Stimulated activated CD4-positive, alpha-beta T cell treated with anti-CD3 and anti-CD28 coated beads, Interleukin-1b, Interleukin-23, amount 100 ng/mL, for 48 hours (primary cell): ENCODE results near the gene FRMD6.

ENCODE experiments used
- DNase-seq: peaks from one replicate; pipeline ENCODE4 v3.0.0-alpha.2; 2020

The FRMD6 gene

DNA sequence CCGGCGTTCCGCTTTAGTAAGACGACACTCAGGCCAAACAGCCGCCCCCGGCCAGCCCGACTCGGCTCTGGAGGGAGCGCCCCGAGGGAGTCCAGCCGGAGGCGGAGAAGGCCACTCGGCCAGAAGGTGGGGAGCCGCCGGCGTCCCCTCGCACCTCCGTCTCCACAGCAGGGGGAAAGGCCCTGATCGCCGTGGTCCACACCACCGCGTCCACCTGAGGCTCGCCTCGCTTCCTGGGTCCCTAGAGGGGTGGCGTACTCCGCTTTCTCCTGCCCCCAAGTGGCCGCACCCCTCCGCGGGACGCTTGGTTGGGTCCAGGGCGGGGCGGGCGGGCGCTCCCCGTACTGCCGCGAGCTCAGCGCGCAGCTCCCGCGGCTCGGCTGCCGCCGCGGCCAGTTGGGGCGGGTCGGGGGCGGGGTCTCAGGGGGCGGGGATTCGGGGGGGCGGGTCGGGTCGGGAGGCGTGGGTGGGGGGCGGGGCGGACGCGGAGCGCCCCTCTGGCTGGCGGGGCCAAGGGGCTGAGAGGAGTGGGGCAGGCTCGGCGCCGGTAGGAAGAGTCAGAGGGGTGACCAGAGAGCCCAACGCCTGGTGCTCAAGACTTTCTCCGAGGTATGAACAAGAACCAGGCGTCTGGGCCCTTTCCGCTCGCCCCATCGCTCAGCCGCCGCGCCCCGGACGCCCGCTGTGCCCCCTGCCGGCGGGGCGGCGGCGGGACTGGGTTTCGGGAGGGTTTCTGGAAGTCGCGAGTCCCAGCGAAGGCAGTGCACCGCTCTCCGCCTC, at the start of gene FRMD6:
Gene FRMD6, plus strand, starts transcription at position 523 of the 780 bp plus-strand sequence. CDS start 37,927 bp downstream, outside the sequence.
- DNase-seq, result peak; percentile 79

DNA sequence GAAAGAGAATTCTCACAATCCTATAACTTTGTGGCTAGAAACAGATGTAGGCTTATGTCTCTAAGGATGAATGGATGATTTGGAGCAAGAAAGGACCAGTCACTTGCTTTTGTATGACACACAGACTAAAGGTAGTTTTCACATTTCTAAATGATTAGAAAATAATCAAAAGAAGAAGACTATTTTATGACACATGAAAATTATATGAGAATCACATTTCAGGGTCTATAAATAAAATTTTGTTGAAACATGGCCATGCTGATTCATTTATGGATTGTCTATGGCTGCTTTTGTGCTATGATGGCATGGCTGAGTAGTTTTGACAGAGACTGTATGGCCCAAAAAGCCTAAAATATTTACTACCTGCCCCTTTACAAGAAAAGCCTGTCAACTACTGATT, 49.4 kb upstream of the FRMD6 start:
- no peak for DNase-seq

DNA sequence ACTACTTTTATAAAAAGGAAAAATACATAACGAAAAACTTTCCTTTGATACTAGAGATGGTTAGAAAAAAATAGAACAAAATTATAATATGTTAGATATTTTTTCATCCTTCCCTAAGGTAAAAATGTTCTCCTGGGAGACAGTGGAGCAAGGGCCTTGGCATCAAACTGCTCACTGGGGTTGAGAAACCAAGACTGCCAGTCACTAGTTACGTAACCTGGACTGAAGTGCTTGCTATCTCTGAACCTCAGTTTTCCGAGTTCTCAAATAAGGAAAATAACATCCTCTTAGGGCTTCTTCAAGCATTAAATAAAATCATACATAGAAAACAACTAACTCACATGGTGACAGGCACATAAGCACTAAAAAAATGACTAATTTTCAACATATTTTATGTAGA, 48.2 kb upstream of the FRMD6 start:
- no peak for DNase-seq

DNA sequence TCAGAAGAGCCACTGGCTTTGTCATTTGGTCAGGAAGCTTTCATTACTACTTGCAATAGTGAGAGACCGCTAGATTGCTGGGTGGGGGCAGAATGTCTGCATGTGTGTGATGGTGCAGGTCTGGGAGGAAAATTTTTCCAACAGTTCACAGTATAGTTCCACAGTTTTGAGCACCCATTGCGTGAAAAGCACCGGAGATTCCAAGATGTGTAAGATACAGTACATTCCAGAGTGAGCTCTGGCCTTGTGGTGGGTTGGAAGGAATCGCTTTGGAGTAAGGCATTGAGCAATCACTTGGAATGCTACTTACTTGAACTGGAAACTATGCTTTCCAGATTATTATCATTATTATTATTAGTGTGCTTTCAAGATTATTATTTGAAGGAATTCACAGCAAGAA, 47.6 kb upstream of the FRMD6 start:
- DNase-seq, result no peak

DNA sequence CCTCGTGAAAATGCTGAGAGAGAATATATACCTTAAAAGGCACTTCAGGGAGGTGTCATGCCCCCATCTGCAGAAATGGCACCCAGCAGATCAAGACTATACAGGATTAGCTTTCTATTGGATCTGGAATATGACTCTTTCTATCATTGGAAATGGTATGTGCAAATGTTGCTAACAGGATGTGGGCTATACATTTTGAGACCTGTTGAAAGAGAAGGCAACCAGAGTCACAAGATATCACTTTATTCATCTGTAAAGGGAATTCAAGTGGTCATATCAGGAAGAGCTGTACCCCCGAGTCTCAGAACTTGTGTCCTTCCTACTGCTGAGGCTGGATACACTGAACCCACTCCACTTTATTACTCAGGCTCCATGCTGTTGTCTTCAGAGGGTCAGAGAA, 46.1 kb upstream of the FRMD6 start:
- no peak for DNase-seq

DNA sequence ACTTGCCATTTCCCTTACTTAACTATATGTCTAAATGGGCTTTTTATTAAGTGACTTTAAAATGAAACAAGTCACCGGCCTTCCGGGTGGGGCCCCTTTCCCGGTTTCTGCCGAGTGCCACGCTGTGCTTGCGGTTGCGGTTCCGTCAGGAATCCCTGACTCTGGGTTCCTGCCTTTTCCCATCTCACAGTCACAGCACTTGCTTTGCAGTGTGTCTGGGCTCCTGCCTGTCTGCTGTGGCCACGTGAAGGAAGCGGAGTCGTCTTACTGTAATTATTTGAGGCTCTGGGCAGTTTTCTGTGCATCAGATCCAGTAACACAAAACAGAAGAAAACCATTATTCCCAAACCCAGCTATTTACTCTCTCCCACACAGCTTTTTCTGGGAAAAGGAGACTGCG, 44.0 kb upstream of the FRMD6 start:
- no peak for DNase-seq

DNA sequence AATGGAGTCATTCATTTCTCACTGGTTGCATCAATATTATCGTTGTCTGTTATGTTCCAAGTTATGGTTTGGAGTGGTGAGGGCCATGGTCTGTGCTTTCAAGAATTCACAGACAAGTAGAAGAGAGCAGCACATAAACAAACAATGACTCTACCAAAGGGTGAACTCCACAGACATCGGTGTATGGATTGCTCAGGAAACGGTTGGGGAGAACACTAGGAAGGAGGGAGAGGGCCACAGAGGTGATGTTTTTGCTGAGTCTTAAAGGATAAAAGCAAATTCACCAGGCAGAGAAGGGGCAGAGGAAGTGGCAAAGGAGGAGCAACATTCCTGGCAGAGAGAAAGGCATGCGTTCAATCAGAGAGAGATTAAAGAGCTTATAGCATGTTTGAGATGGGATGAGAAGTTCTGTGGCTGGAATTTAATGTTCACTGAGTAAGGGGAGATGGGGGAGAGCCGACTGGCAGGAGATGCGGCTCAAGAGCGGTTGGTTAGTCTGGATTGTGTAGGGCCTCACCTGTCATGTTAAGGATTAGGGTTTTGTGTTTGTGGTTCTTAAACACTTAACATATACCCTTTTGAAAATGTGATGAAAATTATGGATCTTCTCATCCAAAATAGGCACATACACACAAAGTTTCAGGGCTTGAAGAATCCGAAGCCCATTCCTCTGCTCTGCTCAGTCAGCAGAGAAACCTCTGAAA, 42.3 kb upstream of the FRMD6 start:
- no peak for DNase-seq

DNA sequence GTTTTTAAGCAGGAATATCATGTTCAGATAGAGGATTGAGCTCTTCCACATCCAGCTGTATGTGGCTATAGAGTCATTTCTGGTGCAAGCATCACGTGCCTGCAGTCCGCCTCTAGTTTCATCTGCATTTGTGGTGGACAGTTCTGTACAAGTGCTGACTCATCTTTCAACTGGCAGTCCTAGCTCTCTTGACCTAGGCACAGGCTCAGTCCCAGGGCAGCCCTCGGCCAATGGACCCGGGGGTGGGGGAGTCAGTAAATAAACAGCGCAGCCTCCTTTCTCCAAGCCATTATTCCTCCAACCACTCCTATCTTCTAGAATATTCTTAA, 41.8 kb upstream of the FRMD6 start:
- no peak for DNase-seq

DNA sequence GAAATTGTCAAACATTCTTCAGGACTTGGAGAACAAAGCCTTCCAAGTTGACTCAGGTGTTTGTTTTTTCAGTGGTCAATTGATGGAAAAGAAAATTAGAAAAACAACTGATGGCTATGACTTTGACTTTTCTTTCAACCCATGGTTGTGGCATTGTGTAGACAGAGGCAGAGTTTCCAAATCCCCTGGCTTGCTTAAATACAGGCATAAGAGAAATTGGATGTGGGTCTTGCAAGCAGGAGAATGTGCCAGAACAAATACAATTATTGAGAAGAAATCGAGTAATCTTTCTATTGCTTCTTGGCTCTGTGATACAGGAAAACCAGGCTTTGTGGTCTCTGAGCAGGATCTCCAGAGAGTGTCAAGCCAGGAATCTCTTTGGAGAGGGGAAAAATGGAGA, 40.9 kb upstream of the FRMD6 start:
- no peak for DNase-seq

DNA sequence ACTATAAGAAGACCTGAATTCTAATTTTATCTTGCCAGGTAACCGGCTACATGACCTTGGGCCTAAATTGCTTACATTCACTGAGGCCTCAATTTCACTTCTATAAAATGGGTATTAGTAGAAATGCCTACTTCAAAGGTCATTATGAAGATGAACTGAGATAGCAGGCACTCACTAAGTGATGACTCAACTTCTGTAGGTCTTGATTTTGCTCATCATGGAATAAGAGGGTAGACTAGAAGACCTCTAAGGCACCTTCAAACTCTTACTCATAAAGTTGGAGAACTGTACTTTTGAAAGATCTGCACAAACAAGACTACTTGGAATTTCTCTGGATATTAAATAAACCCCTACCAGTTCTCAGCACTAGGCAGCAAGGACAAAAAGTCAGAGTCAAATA, 39.3 kb upstream of the FRMD6 start:
- no peak for DNase-seq

DNA sequence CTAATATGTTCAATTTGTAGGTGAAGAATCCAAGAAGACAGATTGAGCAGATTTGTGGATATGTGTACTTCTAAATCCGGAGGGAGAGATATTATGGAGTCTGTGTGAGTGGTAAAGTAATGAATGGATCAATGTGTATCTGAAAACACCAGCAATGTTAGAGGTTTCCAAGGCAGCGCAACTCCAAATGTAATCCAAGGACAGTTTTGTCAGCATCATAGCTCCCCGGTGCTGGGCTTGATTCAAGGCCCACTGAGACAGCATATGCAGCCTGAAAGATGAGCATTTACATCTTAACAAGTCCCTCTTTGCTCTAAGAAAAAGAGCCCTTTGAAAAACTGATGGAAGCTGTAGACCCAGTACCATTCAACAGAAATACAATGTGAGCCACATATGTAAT, 38.3 kb upstream of the FRMD6 start:
- DNase-seq, result no peak

DNA sequence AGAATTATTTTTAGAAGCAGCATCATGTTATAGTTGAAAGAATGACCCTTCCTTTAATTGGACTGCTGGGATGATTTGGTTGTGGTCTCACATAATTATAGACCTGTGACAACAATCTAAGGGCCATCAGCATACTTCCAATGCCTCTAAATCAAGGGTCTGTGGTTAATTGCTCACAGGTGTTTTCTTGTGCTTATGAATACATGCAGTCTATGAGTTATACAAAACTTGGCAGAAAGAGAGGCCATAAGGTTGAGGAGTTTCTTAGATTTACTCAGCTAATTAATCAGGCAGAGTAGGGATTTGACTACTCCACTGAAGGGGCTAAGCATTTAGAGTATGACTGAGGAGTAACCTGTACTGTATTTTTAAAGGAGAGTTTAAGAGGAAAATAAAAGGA, 37.0 kb upstream of the FRMD6 start:
- DNase-seq, result no peak

DNA sequence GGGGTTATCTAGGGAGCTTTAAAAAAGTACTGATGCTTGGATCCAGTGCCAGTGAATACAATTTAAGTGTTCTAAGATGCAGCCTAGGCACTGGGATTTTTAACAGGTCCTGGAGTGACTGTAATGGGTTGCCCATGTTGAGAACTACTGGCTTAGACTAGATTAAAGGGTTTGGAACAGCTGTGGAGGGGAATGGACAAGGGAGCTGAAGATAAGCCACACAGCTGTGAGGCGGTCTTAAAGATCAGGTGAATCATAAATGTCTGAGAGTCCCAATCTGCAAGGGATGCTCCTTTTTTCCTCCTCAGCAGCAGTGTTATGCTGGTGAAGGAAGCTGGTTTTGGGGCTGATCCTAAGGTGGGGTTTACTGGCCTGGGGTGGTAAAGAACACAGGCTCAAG, 35.5 kb upstream of the FRMD6 start:
- DNase-seq, result no peak

DNA sequence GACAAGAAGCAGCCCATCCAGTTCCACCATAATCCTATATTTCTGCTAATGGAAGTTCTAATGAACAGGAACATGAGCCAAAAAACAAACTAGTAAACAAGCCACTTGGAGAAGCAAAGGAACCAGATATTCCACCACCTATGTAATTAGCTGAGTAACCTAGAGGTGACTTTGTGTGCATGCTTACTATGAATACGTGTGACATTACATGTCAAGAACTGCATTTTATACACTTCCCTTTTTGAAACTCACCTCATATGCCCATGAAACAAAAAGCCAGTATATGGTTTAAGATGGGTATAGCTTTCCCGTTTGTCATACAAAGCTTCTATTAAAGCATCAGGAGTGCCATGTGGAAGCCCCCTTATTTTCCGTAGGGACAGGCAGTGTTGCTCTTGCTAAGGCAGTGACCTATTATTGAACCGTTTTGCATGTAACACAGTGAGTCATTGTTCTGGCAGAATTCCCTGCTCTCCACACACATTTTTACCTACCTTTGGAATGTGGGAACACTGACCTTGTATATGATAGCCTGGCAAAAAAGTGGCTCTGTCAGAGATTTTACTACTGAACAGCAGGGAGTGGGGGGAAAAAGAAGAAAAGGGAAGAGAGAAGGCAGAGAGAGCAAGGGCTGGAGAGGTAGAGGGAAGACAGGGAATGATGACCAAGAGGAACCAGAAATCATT, 34.8 kb upstream of the FRMD6 start:
- no peak for DNase-seq

DNA sequence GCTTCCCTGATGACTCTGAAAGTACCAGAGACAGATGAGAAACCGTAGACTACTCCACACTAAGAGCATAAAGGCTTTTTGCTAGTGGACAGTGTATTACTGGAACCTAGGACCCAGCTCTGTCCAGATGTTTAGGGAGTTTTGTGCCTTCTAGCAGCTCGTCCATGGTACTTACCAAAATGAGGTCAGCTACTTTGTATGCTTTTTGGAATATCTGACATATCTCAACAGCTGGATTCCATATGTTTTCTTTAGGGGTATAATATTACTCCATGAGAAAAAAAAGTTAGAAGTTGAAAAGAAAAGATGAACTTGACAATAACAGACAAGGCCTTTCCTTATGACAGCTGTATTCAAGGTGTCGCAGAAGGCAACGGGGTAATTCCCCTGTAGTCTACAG, 32.1 kb upstream of the FRMD6 start:
- no peak for DNase-seq

DNA sequence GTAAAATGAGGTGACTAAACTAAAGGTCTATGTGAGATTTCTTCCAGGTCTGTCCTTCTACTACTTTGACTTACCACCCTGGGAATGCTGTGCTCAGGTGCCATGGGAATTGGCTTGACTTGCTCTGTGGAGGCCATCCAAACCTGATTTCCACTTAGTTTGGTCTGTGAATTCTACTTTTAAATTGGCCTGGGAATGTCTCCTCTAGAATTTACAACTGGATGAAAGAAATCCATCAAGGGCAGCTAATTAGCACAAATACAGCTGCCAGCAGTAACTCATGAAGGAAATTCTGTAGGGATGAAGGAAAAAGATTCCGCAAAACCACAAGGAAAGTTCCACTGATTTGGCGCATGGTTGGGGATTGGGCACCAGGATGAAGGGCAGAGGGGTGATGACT, 31.7 kb upstream of the FRMD6 start:
- no peak for DNase-seq

DNA sequence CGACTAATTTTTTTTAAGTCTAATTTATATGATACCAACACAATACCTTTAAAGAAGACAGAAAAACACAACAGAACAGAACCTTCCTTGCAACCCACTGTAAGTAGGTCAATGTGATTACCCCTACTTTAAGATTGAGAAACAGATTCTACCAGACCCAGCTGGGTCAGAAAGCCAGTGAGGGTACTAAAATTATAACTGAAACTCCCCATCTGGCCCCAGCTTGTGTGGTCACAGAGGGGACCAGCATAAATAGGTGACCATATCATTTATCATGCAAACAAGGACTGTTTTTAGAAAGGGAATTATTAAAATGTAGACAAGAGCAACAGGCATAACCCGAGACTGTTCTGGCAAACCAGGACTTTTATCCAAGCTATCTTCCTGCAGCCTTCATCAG, 30.1 kb upstream of the FRMD6 start:
- no peak for DNase-seq

DNA sequence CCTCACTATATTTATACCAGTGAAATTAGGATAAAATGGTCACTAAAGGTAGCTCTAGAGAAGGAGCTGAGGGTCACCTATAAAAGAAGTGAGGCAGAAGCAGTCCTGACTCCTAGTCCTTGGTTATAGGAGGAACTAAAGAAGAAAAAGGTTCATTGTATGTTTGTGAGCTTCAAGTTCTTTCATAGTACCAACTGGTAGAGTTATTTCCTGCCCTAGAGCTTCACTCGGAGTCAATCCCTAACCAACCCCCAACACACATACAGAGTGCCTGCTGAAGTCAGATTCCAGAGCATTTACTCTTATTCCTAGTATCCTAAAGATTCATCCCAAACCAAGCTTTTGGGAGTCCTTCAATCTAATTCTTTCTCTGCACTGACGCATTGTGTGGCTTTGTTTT, 29.3 kb upstream of the FRMD6 start:
- no peak for DNase-seq

DNA sequence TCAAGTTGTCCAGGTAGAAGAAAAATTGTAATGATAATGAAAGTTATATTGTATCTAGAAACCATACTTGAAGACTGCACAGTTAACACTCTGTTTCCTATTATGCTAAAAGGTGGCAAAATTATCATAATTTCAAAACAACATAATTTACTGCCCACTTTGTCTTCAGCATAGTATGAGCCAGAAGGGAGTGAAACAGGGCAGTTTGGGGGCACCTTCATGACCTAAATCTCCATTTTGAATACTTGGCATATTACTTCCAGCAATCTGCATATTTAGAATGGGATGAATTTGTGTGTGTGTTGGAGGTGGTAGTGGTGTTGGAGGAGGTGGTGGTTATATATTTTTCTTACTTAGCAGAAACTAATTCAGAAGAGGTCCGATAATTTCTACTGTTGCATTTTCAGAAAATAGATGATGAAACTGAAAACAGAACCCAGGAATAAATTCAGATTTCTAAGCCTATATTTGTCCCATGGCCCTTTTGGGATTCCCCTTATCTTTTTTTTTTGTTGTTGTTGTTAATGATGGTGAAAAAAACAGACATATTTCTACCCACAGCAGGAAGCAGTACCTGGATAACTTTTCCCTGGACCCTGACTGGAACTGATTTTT, 26.6 kb upstream of the FRMD6 start:
- no peak for DNase-seq

DNA sequence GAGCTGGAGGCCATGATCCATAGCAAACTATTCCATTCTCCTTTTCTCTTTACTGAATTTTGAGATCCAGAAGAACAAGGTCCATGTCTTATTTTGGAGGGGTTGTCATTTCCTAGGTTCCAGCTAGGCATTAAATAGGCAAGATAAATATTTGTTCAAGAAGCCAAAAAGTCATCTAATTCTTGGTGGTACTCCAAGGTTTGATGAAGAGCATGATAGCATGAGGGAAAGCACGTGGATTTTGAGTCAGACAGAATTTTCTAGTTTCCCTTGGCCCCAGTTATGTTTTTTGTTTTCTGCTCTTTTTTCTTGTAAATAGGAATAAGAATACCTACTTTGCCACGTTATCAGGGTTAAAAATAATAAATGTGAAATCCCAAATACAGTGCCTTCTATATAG, 25.5 kb upstream of the FRMD6 start:
- DNase-seq, result no peak

DNA sequence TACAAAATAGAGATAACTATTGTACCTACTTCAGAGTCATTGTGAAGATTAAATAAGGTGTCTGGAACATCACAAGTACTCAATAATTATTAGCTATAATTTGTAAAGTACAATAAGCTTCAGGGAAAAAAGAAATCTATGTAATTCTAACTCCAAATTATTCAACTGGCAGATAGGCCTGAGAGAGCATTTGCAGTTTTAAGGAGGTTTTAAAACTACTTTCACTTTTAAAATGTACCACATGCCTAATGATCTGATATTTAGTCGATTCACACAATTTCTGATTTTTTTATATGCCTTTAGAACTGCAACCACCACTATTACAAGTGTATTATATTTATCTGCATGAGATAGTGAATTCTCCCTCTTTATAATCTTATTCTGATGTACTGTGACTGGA, 24.9 kb upstream of the FRMD6 start:
- DNase-seq, result no peak

DNA sequence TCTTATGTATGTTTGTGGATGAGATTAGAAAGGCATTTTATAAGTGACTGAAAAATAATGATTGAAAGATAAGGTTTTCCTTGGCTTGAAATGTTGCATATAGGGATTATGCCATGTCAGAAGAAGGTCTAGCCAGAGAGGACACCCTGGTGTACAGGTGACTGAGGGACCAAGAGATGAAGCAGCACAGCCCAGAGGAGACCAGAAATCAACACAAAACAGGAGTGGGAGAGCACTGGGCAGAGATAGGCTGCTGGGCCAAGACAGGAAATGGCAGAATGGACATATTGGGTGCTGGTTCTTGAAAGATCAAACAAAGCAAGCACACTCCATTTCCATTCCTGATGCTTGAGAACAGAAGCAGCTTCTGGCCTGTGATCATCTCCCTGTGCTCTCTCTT, 24.4 kb upstream of the FRMD6 start:
- no peak for DNase-seq

DNA sequence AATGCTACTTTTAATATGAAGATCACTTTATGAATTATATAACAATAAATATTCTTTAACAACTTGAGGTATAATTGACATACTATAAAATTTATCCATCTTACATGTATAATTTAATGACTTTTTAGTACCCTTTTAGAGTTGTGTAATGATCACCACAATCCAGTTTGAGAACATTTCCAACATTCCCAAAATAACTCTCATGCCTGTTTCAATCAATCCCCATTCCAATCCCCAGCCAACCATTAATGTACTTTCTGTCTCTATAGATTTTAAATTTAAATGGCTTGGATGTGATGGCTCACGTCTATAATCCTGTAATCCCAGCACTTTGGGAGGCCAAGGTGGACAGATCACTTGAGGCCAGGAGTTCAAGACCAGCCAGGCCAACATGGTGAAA, 23.5 kb upstream of the FRMD6 start:
- no peak for DNase-seq

DNA sequence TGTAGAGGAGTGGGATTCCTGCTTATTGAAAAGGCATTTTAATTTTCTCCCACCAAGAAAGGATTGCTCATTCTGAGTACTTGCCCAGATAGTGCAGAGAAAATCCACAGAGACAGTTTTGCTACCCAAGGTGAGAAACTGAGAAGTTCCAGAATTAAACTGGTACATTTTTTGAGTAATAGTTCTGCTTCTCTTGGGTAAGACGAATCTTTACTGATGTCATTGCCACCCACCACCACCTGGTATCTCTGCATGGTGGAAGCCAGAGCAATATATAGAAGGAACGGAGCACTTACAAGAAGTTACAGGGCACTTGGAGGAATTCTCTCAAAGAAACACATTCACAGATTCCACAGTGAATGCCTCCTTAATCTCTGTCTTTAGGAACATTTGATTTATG, 20.7 kb upstream of the FRMD6 start:
- peak; percentile 22 for DNase-seq
